ENCODE results near the gene ZNF652. TPM values are rescaled to one million over a fixed set of nuclear protein-coding genes. Genes with fewer than 3 reads are reported as not detected.

Gene ZNF652
- total and polyA plus RNA-seq, 8 donors, result 27.8 to 46.8 (median 30.8) TPM

DNA sequence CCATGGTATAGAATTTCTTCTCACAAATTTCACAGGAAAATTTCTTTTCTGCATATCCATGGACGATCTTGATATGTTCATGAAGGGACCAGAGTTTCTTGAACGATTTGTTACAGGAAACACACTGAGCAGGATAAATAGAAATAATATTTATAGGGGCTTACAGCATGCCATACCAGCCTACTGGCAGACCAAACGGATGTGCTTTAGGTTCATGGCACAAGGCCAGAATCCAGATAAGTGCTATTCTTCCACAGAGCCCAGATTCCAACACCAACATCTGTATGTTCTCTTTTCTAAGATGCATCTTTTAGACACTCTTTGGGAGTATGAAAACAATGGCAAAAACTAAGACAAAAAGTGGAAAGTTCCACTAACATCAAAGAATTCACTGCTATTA, 49.3 kb downstream of the ZNF652 start:
- Histone ChIP-seq H3K4me1 (peaks cover 2 to 26% of the 10 kb centered on the region in 2 donors), H3K27ac (no peak overlapping the region), H3K27me3 (no peaks in the 10 kb centered on the region), H3K4me3 (no peak overlapping the region), H3K9me3 (no peaks in the 10 kb centered on the region), H3K36me3 (peaks cover 0 to 42% of the 10 kb centered on the region in 2 donors)
- intact Hi-C loops (cut with DNase I), result loop anchor here in 1 of 2 donors (10.0 kb wide), 1 partner anchor 72 kb away; no protein-coding TSS in a partner anchor
- DNase-seq (no peak), ATAC-seq (no peak)
- TF ChIP-seq, protein P1, sequence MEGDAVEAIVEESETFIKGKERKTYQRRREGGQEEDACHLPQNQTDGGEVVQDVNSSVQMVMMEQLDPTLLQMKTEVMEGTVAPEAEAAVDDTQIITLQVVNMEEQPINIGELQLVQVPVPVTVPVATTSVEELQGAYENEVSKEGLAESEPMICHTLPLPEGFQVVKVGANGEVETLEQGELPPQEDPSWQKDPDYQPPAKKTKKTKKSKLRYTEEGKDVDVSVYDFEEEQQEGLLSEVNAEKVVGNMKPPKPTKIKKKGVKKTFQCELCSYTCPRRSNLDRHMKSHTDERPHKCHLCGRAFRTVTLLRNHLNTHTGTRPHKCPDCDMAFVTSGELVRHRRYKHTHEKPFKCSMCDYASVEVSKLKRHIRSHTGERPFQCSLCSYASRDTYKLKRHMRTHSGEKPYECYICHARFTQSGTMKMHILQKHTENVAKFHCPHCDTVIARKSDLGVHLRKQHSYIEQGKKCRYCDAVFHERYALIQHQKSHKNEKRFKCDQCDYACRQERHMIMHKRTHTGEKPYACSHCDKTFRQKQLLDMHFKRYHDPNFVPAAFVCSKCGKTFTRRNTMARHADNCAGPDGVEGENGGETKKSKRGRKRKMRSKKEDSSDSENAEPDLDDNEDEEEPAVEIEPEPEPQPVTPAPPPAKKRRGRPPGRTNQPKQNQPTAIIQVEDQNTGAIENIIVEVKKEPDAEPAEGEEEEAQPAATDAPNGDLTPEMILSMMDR (IDR thresholded peaks at IDR 0.05), result no peak

DNA sequence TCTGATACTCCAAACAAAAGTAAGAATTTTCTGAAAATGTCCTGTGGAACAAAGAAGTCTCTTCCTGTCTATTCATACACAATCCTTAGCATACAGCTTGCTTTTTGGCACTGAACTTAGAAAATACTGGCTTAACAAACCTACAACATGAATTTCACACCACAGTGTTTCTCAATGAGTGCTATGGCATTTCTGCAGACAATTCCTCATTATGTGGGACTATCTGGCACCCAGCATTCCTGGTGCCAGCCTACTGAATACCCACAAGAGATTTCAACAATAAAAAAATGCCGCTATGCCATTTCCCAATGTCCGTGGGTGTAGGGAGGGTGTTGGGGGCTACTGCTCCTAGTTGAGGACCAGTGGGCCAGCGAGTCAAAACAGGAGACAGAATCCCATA, 62.1 kb downstream of the ZNF652 start:
- Histone ChIP-seq H3K27me3 (no peaks in the 10 kb centered on the region), H3K4me1 (no peaks in the 10 kb centered on the region), H3K9me3 (no peaks in the 10 kb centered on the region), H3K27ac (no peak overlapping the region), H3K4me3 (no peak overlapping the region), H3K36me3 (peaks cover 0 to 56% of the 10 kb centered on the region in 2 donors)
- TF ChIP-seq, protein P1 (IDR thresholded peaks at IDR 0.05), result no peak
- no peak for DNase-seq
- ATAC-seq, result no peak
- intact Hi-C loops (cut with DNase I), result no loop called here

DNA sequence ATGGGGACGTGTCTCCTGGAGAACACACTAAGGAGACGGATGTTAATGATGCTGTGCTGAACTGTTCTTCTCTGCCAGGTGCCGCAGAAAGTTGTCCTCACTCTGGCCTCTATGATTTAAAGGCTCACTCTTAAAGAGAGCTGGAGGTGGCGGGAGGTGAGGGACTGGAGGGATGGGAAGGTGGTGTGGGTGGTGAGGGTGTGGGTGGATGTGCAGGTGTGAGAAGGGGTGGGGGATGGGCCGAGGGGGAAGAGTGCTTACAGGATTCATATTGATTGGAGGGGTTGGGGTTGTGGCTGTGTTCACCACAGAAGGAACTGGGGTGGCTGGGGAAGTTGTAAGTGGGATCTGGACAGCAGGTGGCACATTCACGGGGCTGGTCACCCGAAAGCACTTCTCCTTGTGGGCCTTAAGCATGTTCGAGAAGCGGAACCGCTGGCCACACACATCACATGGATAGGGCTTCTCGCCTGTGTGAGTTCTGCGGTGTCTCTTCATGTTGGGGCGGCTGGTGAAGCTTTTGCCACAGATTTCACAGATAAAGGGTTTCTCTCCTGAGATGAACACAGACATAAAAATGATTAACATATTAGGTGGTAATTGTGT, 63.6 kb downstream of the ZNF652 start:
- Histone ChIP-seq H3K4me1 (no peaks in the 10 kb centered on the region), H3K27me3 (no peaks in the 10 kb centered on the region), H3K9me3 (no peaks in the 10 kb centered on the region), H3K36me3 (peaks cover 0 to 56% of the 10 kb centered on the region in 2 donors), H3K27ac (no peak overlapping the region), H3K4me3 (no peak overlapping the region)
- DNase-seq, result no peak
- intact Hi-C loops (cut with DNase I), result no loop called here
- no peak for ATAC-seq
- TF ChIP-seq, protein P1 (IDR thresholded peaks at IDR 0.05), result no peak

DNA sequence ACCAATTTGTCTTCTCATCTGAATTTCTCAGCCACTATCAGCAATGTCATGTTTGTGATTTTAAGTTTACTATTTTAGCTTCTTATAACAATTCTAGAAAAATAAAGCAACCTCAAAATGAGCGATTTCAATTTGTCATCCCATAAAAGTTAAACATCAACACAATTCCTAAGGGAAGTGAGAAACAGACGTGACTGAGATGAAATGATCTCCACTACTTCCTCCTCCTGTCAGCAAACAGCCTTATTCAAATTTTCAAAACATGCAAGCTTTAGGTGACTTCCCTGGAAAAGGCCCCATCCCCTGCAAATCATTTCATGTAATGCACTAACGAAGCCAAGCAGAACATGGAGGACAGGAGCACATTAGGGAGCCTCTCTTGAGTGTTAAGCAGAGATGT, 64.9 kb downstream of the ZNF652 start:
- Histone ChIP-seq H3K9me3 (no peaks in the 10 kb centered on the region), H3K27me3 (no peaks in the 10 kb centered on the region), H3K36me3 (peaks cover 0 to 46% of the 10 kb centered on the region in 2 donors), H3K4me3 (no peak overlapping the region), H3K4me1 (no peaks in the 10 kb centered on the region), H3K27ac (no peak overlapping the region)
- TF ChIP-seq, protein P1 (IDR thresholded peaks at IDR 0.05), result no peak
- no peak for ATAC-seq
- no peak for DNase-seq
- intact Hi-C loops (cut with DNase I), result no loop called here

DNA sequence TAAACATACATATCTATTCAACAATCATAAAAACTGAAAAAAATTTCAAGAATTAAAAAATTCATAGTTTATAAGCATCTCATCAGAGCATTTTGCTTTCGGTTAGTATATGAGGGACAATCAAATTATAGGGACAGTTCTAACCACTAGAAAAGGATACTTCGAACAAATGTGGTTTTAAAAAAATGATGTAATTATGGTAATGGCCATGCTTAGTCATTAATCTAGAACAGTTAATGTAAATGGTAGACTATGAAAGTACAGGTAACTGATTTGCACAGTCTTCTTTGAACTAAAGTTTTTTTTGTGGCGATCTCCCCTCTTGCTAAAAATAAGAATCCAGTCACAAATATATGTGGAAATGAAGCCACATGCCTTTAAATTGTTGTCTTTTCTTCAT, 67.9 kb downstream of the ZNF652 start:
- Histone ChIP-seq H3K27me3 (no peaks in the 10 kb centered on the region), H3K9me3 (no peaks in the 10 kb centered on the region), H3K4me3 (no peak overlapping the region), H3K36me3 (peaks cover 0 to 27% of the 10 kb centered on the region in 2 donors), H3K4me1 (no peaks in the 10 kb centered on the region), H3K27ac (no peak overlapping the region)
- intact Hi-C loops (cut with DNase I), result loop anchor here in 1 of 2 donors (5.0 kb wide), 1 partner anchor 117 kb away; no protein-coding TSS in a partner anchor
- no peak for DNase-seq
- ATAC-seq, result no peak
- TF ChIP-seq, protein P1 (IDR thresholded peaks at IDR 0.05), result no peak

Measured in left lung (tissue), 10 donors.